Colonic mucosa (tissue), 4 donors: ENCODE data around the gene NECTIN1. TPM values are rescaled to one million over a fixed set of nuclear protein-coding genes. Genes with fewer than 3 reads are reported as not detected.

Source experiments
- DNase-seq: peaks from one replicate; pipeline ENCODE4 v3.0.0-alpha.2; 2020
- H3K27ac ChIP-seq: fragments of 200-600 bp; one replicate; pipeline ENCODE4 v1.8.0; 2021
- H3K27me3 ChIP-seq: fragments of 200-600 bp; one replicate; pipeline ENCODE4 v1.8.0; 2021
- H3K36me3 ChIP-seq: fragments of 200-600 bp; one replicate; pipeline ENCODE4 v1.8.0; 2021
- H3K4me1 ChIP-seq: fragments of 200-600 bp; one replicate; pipeline ENCODE4 v1.8.0; 2021; ENCODE audit warnings: mild to moderate bottlenecking
- H3K4me3 ChIP-seq: fragments of 200-600 bp; one replicate; pipeline ENCODE4 v1.8.0; 2021
- H3K9ac ChIP-seq, 2 donors: one replicate each; pipeline ENCODE4 v1.7.0; 2013; ENCODE audit warnings: control low read depth in 2 of 2, low read depth in 2 of 2, low read length in 2 of 2
- H3K9me3 ChIP-seq: fragments of 200-600 bp; one replicate; pipeline ENCODE4 v1.8.0; 2021
- intact Hi-C: fragments of 100-400 bp; cut with DNase I; formaldehyde crosslinking; loops from one replicate; pipeline ENCODE4 v1.14.1; 2022
- total RNA-seq, 2 donors: library from RNA; stranded (reverse); fragmentation: NEBNext Ultra II Directional in 1 of 2; extraction: Animal tissue kit (Norgen Biotek cat#: 25700) in 1 of 2; gene quantifications; one replicate each; pipeline ENCODE4 v1.2.1, GENCODE V29; 2021
- TF ChIP-seq, protein P1 (sequence below): fragments of 200-600 bp; IDR thresholded peaks from one replicate; pipeline ENCODE4 v1.8.0; 2022; ENCODE audit warnings: antibody characterized with exemption, mild to moderate bottlenecking
- donor health status: healthy.
- donor health status: DM: no; HTN: no; CAD: no.
- donor health status: DM: no; HTN: no; CAD: no.

The NECTIN1 gene
- total RNA-seq, 2 donors from 2014 or later = 53.0 to 59.9 TPM

DNA sequence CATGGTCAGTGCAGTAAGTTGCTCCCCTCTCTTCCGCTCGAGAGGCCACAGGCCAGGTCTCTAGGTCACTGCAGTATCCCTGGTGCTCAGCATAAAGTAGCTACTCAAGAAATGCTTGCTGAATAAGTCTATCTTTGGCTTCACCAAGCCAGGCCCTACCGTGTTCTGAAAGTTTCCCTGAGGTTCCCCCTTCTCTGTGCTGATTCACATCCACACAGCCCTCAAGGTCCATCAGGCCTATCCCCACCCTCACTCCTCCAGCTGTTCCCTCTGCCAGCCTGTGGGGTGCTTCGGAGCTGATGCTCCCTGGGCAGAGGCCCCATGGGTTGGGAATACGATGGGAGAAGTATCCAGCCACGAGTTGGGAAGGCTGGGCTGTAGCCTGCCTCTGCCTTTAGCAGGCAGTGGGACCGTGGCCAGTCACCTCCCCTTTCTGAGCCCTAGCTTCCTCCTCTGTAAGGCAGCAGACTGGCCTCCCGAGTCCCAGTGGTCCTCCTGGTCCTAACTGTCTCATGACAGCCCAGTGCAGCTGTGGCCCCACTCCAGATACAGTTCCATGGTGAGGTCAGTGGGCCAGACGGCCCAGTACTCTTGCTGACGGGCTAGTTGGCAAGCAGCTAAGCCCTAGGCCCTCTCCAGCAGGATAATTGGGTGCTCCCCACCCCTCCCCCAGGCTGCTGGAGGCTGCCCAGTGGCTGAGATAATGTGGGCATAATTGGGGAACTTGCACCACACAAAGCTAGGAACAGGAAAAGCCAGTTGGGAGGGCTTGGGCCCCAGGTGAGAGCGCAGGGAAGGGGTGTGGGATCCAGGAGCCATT, 48.2 kb downstream of the NECTIN1 start:
- TF ChIP-seq, protein P1, sequence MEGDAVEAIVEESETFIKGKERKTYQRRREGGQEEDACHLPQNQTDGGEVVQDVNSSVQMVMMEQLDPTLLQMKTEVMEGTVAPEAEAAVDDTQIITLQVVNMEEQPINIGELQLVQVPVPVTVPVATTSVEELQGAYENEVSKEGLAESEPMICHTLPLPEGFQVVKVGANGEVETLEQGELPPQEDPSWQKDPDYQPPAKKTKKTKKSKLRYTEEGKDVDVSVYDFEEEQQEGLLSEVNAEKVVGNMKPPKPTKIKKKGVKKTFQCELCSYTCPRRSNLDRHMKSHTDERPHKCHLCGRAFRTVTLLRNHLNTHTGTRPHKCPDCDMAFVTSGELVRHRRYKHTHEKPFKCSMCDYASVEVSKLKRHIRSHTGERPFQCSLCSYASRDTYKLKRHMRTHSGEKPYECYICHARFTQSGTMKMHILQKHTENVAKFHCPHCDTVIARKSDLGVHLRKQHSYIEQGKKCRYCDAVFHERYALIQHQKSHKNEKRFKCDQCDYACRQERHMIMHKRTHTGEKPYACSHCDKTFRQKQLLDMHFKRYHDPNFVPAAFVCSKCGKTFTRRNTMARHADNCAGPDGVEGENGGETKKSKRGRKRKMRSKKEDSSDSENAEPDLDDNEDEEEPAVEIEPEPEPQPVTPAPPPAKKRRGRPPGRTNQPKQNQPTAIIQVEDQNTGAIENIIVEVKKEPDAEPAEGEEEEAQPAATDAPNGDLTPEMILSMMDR = no peak
- intact Hi-C loops = no loop called here
- Histone ChIP-seq H3K4me1 (peaks cover 3% of the 10 kb centered on the region), H3K36me3 (no peaks in the 10 kb centered on the region), H3K27me3 (no peaks in the 10 kb centered on the region), H3K4me3 (no peak overlapping the region), H3K9ac (no peak overlapping the region), H3K27ac (no peak overlapping the region), H3K9me3 (no peaks in the 10 kb centered on the region)
- DNase-seq = no peak

- Histone ChIP-seq H3K36me3 (no peaks in the 10 kb centered on the region), H3K9ac (no peak overlapping the region), H3K27me3 (no peaks in the 10 kb centered on the region), H3K4me3 (no peak overlapping the region), H3K27ac (no peak overlapping the region), H3K4me1 (peaks cover 3% of the 10 kb centered on the region), H3K9me3 (no peaks in the 10 kb centered on the region)
- intact Hi-C loops = no loop called here
- no peak for DNase-seq
- TF ChIP-seq, protein P1 = no peak
Measured at GRCh38 chr11:119679346-119679745, 49.7 kb downstream of the NECTIN1 start.

DNA sequence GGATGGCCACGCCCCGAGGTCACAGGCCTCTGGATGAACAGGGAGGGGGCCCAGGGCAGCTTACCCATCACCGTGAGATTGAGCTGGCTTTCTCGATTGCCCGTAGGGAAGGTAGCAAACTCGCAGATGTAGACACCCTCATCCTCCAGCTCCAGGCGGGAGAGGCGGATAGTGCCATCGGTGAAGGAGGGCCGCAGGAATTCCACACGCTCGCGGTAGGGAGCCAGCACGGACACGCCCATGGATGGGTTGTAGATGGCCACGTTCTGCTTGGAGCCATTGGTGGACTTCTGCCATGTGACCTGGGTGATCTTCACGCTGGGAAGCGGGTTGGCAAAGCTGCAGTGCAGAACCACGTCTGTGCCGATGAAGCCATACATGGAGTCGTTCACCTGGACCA, 50.6 kb downstream of the NECTIN1 start:
- Histone ChIP-seq H3K4me1 (no peaks in the 10 kb centered on the region), H3K27ac (no peak overlapping the region), H3K36me3 (no peaks in the 10 kb centered on the region), H3K27me3 (no peaks in the 10 kb centered on the region), H3K9ac (no peak overlapping the region), H3K4me3 (no peak overlapping the region), H3K9me3 (no peaks in the 10 kb centered on the region)
- TF ChIP-seq, protein P1 = no peak
- DNase-seq = no peak
- intact Hi-C loops = no loop called here

- H3K9ac ChIP-seq = no peak overlapping the region
- H3K4me1 ChIP-seq = no peaks in the 10 kb centered on the region
- H3K36me3 ChIP-seq = no peaks in the 10 kb centered on the region
- H3K4me3 ChIP-seq = no peak overlapping the region
- H3K27ac ChIP-seq = no peak overlapping the region
- intact Hi-C loops = no loop called here
- no peaks in the 10 kb centered on the region for H3K27me3 ChIP-seq
- H3K9me3 ChIP-seq = no peaks in the 10 kb centered on the region
- TF ChIP-seq, protein P1 = no peak
- DNase-seq = no peak
Measured at GRCh38 chr11:119677840-119678239, 51.2 kb downstream of the NECTIN1 start.

GRCh38 chr11:119676461-119677020, 52.5 kb downstream of the NECTIN1 start:
- Histone ChIP-seq H3K9me3 (no peaks in the 10 kb centered on the region), H3K36me3 (no peaks in the 10 kb centered on the region), H3K27ac (no peak overlapping the region), H3K27me3 (no peaks in the 10 kb centered on the region), H3K4me3 (no peak overlapping the region), H3K9ac (no peak overlapping the region), H3K4me1 (no peaks in the 10 kb centered on the region)
- no peak for DNase-seq
- intact Hi-C loops = no loop called here
- TF ChIP-seq, protein P1 = no peak
